ENCODE measurements around the gene FGR. TPM values are rescaled to one million over a fixed set of nuclear protein-coding genes. Genes with fewer than 3 reads are reported as not detected.

Gene FGR
- total and polyA plus RNA-seq, 2 of the 13 experiments (the other 11 are each of a cell fraction or from before 2014, with no cell fraction given) = not detected

- TF ChIP-seq GATAD1 (CRISPR knock-in tag; IDR thresholded peaks at IDR 0.05) (peak; percentile 80), NFKB2 (CRISPR knock-in tag; IDR thresholded peaks at IDR 0.05; ENCODE audit: borderline replicate concordance) (0 out of 2 replicates have a peak, but pooled peaks have one; percentile 89), NFE2L1 (CRISPR knock-in tag; IDR thresholded peaks at IDR 0.05; ENCODE audit: borderline replicate concordance) (no peak), ZNF879 (CRISPR knock-in tag; IDR thresholded peaks at IDR 0.05) (no peak), ETV5 (CRISPR knock-in tag; IDR thresholded peaks at IDR 0.05; ENCODE audit: borderline replicate concordance) (peak; percentile 97), ZNF263 (CRISPR knock-in tag; IDR thresholded peaks at IDR 0.05) (peak; percentile 98), TEAD3 (CRISPR knock-in tag; optimal IDR thresholded peaks at IDR 0.05; ENCODE audit: borderline replicate concordance) (peak; percentile 96), ZNF232 (CRISPR knock-in tag; IDR thresholded peaks at IDR 0.05; ENCODE audit: borderline replicate concordance) (no peak), ZNF343 (CRISPR knock-in tag; IDR thresholded peaks at IDR 0.05) (0 out of 2 replicates have a peak, but pooled peaks have one; percentile 50), ZNF354B (CRISPR knock-in tag; IDR thresholded peaks at IDR 0.05) (no peak), ZHX1 (CRISPR knock-in tag; IDR thresholded peaks at IDR 0.05; ENCODE audit: low read depth) (peak; percentile 69; the same call in 1 of the 2 replicates), ZNF563 (CRISPR knock-in tag; IDR thresholded peaks at IDR 0.05) (peak; percentile 86; the same call in 1 of the 2 replicates), DZIP1 (CRISPR knock-in tag; IDR thresholded peaks at IDR 0.05) (no peak), CC2D1A (CRISPR knock-in tag; IDR thresholded peaks at IDR 0.05) (no peak), RFXAP (CRISPR knock-in tag; IDR thresholded peaks at IDR 0.05; ENCODE audit: borderline replicate concordance) (0 out of 2 replicates have a peak, but pooled peaks have one; percentile 79), ZSCAN25 (CRISPR knock-in tag; IDR thresholded peaks at IDR 0.05) (peak; percentile 93), POGK (CRISPR knock-in tag; conservative IDR thresholded peaks at IDR 0.05) (peak; percentile 78), REPIN1 (CRISPR knock-in tag; IDR thresholded peaks at IDR 0.05; ENCODE audit: borderline replicate concordance, low read depth) (peak; percentile 80), CCAR2 (optimal IDR thresholded peaks at IDR 0.05; ENCODE audit: low read depth, low read length) (peak; percentile 95), ZNF782 (CRISPR knock-in tag; IDR thresholded peaks at IDR 0.05; ENCODE audit: borderline replicate concordance) (peak; percentile 53; the same call in 1 of the 2 replicates), NRL (CRISPR knock-in tag; IDR thresholded peaks at IDR 0.05; ENCODE audit: borderline replicate concordance) (peak; percentile 26; the same call in 1 of the 2 replicates)
These were observed 27.7 kb downstream of the FGR start (continued) for GRCh38 chr1:27607239-27607804.
